ENCODE measurements around the gene LDB3.

Gene LDB3

DNA sequence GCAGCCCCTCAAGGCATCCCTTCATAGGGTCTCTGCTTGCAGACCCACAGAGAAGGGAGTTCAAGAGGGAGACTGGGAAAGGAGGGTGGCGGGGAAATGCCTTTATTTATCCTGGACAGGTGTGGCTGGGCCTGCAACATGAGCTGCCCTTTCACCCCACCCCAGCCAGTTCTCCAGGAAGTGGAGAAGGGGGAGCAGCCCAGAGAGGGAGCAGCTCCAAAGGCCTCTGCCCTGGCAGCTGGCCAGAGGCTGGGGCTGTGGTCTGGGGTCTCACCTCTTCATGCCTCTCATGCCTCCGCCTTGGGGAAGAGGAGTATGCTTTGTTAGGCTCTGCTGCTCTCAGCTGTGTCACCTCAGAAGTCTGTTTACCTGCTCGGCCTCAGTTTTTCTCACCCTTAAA, 3.1 kb downstream of the LDB3 start:
- H3K4me3 Mint-ChIP-seq, result no peak overlapping the region
- DNase-seq, result no peak
- no peaks in the 10 kb centered on the region for H3K36me3 Mint-ChIP-seq (ENCODE audit: low read depth)
- H3K27ac Mint-ChIP-seq, result no peak overlapping the region
- TF ChIP-seq, protein P1, sequence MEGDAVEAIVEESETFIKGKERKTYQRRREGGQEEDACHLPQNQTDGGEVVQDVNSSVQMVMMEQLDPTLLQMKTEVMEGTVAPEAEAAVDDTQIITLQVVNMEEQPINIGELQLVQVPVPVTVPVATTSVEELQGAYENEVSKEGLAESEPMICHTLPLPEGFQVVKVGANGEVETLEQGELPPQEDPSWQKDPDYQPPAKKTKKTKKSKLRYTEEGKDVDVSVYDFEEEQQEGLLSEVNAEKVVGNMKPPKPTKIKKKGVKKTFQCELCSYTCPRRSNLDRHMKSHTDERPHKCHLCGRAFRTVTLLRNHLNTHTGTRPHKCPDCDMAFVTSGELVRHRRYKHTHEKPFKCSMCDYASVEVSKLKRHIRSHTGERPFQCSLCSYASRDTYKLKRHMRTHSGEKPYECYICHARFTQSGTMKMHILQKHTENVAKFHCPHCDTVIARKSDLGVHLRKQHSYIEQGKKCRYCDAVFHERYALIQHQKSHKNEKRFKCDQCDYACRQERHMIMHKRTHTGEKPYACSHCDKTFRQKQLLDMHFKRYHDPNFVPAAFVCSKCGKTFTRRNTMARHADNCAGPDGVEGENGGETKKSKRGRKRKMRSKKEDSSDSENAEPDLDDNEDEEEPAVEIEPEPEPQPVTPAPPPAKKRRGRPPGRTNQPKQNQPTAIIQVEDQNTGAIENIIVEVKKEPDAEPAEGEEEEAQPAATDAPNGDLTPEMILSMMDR (IDR thresholded peaks at IDR 0.05), result no peak
- H3K4me1 Mint-ChIP-seq, result peaks cover 90% of the 10 kb centered on the region
- peaks cover 6% of the 10 kb centered on the region for H3K27me3 Mint-ChIP-seq (ENCODE audit: low read depth, poor library complexity)
- H3K9me3 Mint-ChIP-seq, result no peaks in the 10 kb centered on the region

DNA sequence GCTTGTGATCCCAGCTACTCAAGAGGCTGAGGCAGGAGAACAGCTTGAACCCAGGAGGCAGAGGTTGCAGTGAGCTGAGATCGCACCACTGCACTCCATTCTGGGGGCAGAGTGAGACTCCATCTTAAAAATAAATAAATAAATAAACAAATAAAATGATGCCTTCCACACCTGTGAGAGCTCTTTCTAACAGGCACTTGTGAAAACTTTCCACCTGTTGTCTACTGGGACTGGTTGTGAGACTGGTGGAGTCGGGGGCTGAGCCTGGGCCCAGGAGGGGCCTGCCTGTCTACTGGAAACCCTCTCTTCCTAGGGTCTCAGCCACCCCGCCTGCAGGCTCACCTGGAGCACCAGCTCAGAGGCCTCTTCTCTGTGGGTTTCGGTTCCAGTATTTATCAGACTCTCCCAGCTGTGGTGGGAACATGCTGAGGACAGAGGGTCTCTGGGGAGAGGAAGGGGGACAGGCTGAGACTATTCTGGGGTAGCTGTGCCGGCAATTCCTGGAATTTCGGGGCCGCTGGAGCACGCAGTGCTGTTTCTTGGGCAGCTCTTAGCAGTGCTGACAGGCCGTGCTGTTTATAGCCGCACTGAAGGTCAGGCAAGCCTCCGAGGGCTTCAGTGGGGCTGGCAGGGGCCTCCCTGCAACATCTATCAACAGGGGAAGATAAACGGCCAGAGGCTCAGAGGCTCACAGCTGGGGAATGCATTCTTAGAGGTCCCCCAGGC, 3.8 kb downstream of the LDB3 start:
- peaks cover 6% of the 10 kb centered on the region for H3K27me3 Mint-ChIP-seq (ENCODE audit: low read depth, poor library complexity)
- H3K4me3 Mint-ChIP-seq, result peak overlapping the region; percentile 67
- H3K36me3 Mint-ChIP-seq (ENCODE audit: low read depth), result no peaks in the 10 kb centered on the region
- TF ChIP-seq, protein P1 (IDR thresholded peaks at IDR 0.05), result no peak
- no peaks in the 10 kb centered on the region for H3K9me3 Mint-ChIP-seq
- peak overlapping the region; percentile 94 for H3K27ac Mint-ChIP-seq
- peaks cover 83% of the 10 kb centered on the region for H3K4me1 Mint-ChIP-seq
- DNase-seq, result peak; percentile 72

DNA sequence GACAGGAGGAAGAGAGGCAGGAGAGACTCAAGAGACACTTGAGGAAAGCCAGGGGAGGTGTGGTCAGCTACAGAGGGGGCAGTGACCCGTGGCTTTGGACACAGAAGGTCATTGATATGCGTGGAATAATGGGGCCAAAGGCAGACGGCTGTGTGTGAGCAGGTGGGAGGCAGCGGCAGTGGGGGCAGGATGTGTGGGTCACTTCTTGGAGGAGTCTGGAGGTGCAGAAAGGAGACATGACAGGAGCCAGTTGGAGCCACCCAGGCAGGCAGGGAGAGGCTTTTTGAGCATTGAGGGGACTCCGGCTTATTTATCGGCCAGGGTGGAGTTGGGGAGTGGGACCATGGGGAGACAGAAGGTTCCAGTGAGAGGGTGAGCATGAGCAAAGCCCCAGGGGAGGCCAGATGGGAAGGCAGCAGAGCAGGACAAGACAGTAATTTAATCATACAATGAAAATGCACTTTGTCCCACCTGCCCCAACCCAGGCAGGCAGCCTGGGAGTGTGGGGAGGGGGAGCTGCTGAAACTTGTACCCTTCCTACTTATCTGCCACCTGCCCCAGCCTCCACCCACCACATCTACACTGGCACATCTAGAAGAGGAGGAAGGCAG, 5.0 kb downstream of the LDB3 start:
- peak overlapping the region; percentile 11 for H3K27ac Mint-ChIP-seq
- H3K9me3 Mint-ChIP-seq, result no peaks in the 10 kb centered on the region
- H3K4me3 Mint-ChIP-seq, result peak overlapping the region; percentile 65
- H3K36me3 Mint-ChIP-seq (ENCODE audit: low read depth), result no peaks in the 10 kb centered on the region
- H3K27me3 Mint-ChIP-seq (ENCODE audit: low read depth, poor library complexity), result peaks cover 6% of the 10 kb centered on the region
- TF ChIP-seq, protein P1 (IDR thresholded peaks at IDR 0.05), result no peak
- DNase-seq, result peak; percentile 35
- peaks cover 78% of the 10 kb centered on the region for H3K4me1 Mint-ChIP-seq

DNA sequence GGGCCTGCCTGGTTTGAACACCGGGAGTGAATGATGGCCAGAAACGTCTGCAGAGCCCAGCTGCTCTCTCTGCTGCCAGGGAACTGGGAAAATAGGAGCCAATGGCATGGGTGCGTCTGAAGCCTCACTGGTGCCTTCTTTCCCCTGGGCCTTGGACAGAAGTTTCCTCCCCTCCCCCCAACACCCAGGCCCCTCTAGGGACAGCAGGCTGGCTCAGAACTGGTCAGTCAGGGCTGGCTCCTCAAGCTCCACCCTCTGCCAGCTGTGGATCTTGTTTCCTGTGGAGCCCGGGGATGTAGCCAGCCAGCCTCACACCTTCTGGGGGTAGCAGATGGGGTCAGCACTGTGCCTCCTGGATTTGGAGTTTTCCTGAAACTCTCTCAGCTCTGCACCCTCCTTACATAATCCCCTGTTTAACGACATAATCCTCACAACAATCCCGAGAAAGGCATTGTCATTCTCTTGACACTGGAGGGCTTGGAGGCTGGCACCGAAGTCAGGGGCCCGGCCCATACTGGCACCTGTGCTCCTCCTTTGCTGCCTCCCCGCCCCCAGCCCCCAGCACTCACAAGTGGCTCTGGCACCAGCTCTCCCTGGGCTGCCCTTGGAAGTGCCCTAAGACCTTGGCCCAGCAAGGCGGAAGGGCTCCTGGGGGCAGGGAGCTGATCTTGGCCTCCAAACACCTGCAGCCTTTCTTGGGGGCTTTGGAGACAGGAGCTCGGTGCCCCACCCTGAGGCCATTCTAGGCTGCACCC, 5.7 kb downstream of the LDB3 start:
- Mint-ChIP-seq H3K27me3 (ENCODE audit: low read depth, poor library complexity) (peaks cover 11% of the 10 kb centered on the region), H3K9me3 (no peaks in the 10 kb centered on the region), H3K27ac (no peak overlapping the region), H3K4me3 (peak overlapping the region; percentile 69), H3K4me1 (peaks cover 71% of the 10 kb centered on the region), H3K36me3 (ENCODE audit: low read depth) (no peaks in the 10 kb centered on the region)
- TF ChIP-seq, protein P1 (IDR thresholded peaks at IDR 0.05), result no peak
- DNase-seq, result no peak

DNA sequence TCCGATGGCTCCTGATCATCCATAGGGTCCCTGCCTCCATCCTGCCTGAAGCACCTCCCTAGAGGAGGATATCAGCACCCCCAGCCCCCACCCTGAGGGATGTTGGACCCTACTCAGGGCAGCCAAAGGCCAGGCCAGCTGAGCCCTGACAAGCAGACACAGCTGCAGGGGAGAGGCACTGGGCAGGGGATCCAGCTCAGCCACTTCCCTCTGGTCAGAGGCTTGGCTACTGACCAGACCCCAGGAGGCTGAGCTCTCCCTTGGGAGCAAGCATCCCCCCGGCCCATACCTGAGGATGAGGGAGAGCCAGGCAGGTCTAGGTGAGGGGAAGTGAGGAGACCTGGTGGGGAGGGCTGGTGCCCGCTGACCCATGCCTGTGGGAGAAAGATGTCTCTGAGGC, 6.6 kb downstream of the LDB3 start:
- peaks cover 11% of the 10 kb centered on the region for H3K27me3 Mint-ChIP-seq (ENCODE audit: low read depth, poor library complexity)
- no peak for DNase-seq
- TF ChIP-seq, protein P1 (IDR thresholded peaks at IDR 0.05), result no peak
- no peak overlapping the region for H3K27ac Mint-ChIP-seq
- H3K36me3 Mint-ChIP-seq (ENCODE audit: low read depth), result no peaks in the 10 kb centered on the region
- no peaks in the 10 kb centered on the region for H3K9me3 Mint-ChIP-seq
- peaks cover 62% of the 10 kb centered on the region for H3K4me1 Mint-ChIP-seq
- H3K4me3 Mint-ChIP-seq, result no peak overlapping the region

All from nephron progenitor cell (in vitro differentiated cells).